Measurements from ENCODE around the gene TTYH1. TPM values are rescaled to one million over a fixed set of nuclear protein-coding genes. Genes with fewer than 3 reads are reported as not detected.

The TTYH1 gene
- total and polyA plus RNA-seq, 9 of the 15 experiments (the other 6 are each of a cell fraction or from before 2014, with no cell fraction given) = 0.08 TPM; not detected in 8

DNA sequence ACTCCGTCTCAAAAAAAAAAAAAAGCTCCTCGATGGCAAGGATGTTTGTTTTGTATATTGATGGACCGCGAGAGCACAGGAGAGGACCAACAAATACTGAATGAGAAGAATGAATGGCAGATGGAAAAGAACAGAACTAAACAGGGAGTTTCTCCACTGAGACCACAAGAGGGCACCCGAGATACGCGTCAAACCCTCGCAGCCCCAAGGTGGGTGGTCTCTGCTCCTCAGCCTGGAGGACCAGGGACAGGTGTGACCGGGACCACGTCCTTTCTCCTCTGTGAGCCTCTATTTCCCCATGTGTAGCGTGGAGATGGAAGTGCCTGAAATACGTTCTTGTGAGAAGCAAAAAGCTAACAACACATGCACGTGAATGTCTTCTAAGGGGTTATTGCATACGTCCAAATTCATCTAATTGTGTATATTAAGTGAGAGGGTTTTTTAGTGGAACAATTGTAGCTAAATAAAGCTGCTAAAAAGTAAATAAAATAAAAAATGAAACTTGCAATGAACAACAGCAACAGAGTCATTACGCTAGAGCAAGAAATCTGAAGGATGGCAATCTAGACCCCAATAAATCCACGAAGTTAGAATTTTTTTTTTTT lies 66.2 kb downstream of the TTYH1 start (continued):
- TF ChIP-seq PHF8 (IDR thresholded peaks at IDR 0.05; ENCODE audit: borderline replicate concordance, low read length) (no peak), MEF2A (IDR thresholded peaks at IDR 0.05; ENCODE audit: control insufficient read depth, low read depth, low read length) (no peak), GABPB1 (CRISPR knock-in tag; IDR thresholded peaks at IDR 0.05) (no peak), BHLHE40 (IDR thresholded peaks at IDR 0.05; ENCODE audit: low read length) (0 out of 2 replicates have a peak, but pooled peaks have one; percentile 23), ZNF695 (CRISPR knock-in tag; IDR thresholded peaks at IDR 0.05) (no peak)
- TF ChIP-seq, protein P1, sequence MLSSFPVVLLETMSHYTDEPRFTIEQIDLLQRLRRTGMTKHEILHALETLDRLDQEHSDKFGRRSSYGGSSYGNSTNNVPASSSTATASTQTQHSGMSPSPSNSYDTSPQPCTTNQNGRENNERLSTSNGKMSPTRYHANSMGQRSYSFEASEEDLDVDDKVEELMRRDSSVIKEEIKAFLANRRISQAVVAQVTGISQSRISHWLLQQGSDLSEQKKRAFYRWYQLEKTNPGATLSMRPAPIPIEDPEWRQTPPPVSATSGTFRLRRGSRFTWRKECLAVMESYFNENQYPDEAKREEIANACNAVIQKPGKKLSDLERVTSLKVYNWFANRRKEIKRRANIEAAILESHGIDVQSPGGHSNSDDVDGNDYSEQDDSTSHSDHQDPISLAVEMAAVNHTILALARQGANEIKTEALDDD (IDR thresholded peaks at IDR 0.05) = no peak
- TF ChIP-seq, protein P2, sequence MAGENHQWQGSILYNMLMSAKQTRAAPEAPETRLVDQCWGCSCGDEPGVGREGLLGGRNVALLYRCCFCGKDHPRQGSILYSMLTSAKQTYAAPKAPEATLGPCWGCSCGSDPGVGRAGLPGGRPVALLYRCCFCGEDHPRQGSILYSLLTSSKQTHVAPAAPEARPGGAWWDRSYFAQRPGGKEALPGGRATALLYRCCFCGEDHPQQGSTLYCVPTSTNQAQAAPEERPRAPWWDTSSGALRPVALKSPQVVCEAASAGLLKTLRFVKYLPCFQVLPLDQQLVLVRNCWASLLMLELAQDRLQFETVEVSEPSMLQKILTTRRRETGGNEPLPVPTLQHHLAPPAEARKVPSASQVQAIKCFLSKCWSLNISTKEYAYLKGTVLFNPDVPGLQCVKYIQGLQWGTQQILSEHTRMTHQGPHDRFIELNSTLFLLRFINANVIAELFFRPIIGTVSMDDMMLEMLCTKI (IDR thresholded peaks at IDR 0.05; ENCODE audit: partially characterized antibody) = no peak
- TF ChIP-seq, protein P3, sequence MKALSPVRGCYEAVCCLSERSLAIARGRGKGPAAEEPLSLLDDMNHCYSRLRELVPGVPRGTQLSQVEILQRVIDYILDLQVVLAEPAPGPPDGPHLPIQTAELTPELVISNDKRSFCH (CRISPR knock-in tag; IDR thresholded peaks at IDR 0.05) = no peak
- TF ChIP-seq, protein P3 (tag; IDR thresholded peaks at IDR 0.05) = no peak
- TF ChIP-seq, protein P4, sequence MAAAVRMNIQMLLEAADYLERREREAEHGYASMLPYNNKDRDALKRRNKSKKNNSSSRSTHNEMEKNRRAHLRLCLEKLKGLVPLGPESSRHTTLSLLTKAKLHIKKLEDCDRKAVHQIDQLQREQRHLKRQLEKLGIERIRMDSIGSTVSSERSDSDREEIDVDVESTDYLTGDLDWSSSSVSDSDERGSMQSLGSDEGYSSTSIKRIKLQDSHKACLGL (CRISPR knock-in tag; IDR thresholded peaks at IDR 0.05; ENCODE audit: borderline replicate concordance, poor library complexity, severe bottlenecking) = no peak

Data from K562 (cell line).